Fibroblast of lung (primary cell): ENCODE data around the gene MYEF2. TPM values are rescaled to one million over a fixed set of nuclear protein-coding genes. Genes with fewer than 3 reads are reported as not detected.
A peak's percentile ranks its signal among the peaks of the same experiment; 100 is the strongest.

Experiments used
- DNase-seq, 2 donors: peaks; one replicate each; pipeline versions ENCODE4 v3.0.0 to v3.0.0-alpha.2; 2010; ENCODE audit warnings: low read depth in 2 of 2
- H2AFZ ChIP-seq: 2 replicates; pipeline ENCODE4 v1.5.1; 2012; ENCODE audit warnings: low read length, control low read depth, inconsistent platforms
- H3K27ac ChIP-seq: 2 replicates; pipeline ENCODE4 v1.5.1; 2011; ENCODE audit warnings: low read length, control low read depth; ENCODE audit not compliant: insufficient read depth
- H3K27me3 ChIP-seq: 2 replicates; pipeline ENCODE4 v1.5.1; 2011; ENCODE audit warnings: mild to moderate bottlenecking, low read length; ENCODE audit not compliant: control insufficient read depth, insufficient read depth
- H3K36me3 ChIP-seq: 2 replicates; pipeline ENCODE4 v1.5.1; 2011; ENCODE audit warnings: low read length; ENCODE audit not compliant: control insufficient read depth, insufficient read depth
- H3K4me1 ChIP-seq: 2 replicates; pipeline ENCODE4 v1.5.1; 2011; ENCODE audit warnings: low read length; ENCODE audit not compliant: control insufficient read depth, insufficient read depth; ENCODE audit errors: extremely low read depth
- H3K4me2 ChIP-seq: 2 replicates; pipeline ENCODE4 v1.5.1; 2011; ENCODE audit warnings: low read length, control low read depth; ENCODE audit not compliant: insufficient read depth; ENCODE audit errors: extremely low read depth
- H3K4me3 ChIP-seq, 4 experiments: fragments of 200-600 bp in 1 of 4; sonication (generic) in 1 of 4; replicated peaks in 1 of 4; 2 replicates each; pipeline ENCODE4 v1.5.1; 2011 to 2016; ENCODE audit warnings: low read length in 4 of 4, low read depth in 3 of 4, mild to moderate bottlenecking in 3 of 4, control low read depth in 2 of 4, inconsistent platforms in 1 of 4, mixed read lengths in 1 of 4; ENCODE audit not compliant: insufficient read depth in 1 of 4; ENCODE audit errors: control extremely low read depth in 1 of 4
- H3K79me2 ChIP-seq: 2 replicates; pipeline ENCODE4 v1.5.1; 2012; ENCODE audit warnings: mild to moderate bottlenecking, low read length, inconsistent platforms; ENCODE audit not compliant: control insufficient read depth, insufficient read depth
- H3K9ac ChIP-seq: 2 replicates; pipeline ENCODE4 v1.5.1; 2011; ENCODE audit warnings: mild to moderate bottlenecking, low read length, control low read depth; ENCODE audit not compliant: insufficient read depth
- H3K9me3 ChIP-seq: 2 replicates; pipeline ENCODE4 v1.5.1; 2012; ENCODE audit warnings: low read depth, low read length; ENCODE audit not compliant: control insufficient read depth, insufficient read depth
- H4K20me1 ChIP-seq: 2 replicates; pipeline ENCODE4 v1.5.1; 2011; ENCODE audit warnings: low read length; ENCODE audit not compliant: control insufficient read depth, insufficient read depth; ENCODE audit errors: extremely low read depth
- EZH2 ChIP-seq: IDR thresholded peaks from 2 replicates; pipeline ENCODE4 v1.5.1; 2012; ENCODE audit warnings: low read length, control low read depth, mild to moderate bottlenecking; ENCODE audit errors: missing control alignments
- polyA plus RNA-seq, 2 donors: library from polyadenylated mRNA; depleted of rRNA in 1 of 2; stranded (reverse) in 1 of 2; unstranded in 1 of 2; fragments of >200 nt; gene quantifications; 2 replicates each; pipeline ENCODE4 v1.2.1, GENCODE V29; 2011 to 2012; ENCODE audit warnings: missing spikeins in 1 of 2
- total RNA-seq: library from RNA; depleted of rRNA; stranded (reverse); fragments of >200 nt; gene quantifications from 2 replicates; pipeline ENCODE4 v1.2.1, GENCODE V29; 2014
- TF ChIP-seq, protein P1 (sequence below), 2 donors: IDR thresholded peaks in 1 of 2; conservative IDR thresholded peaks in 1 of 2; 1 replicate in 1 of 2; 2 replicates in 1 of 2; pipeline ENCODE4 v1.5.1; 2011 to 2012; ENCODE audit warnings: low read length in 2 of 2, control low read depth in 1 of 2, inconsistent platforms in 1 of 2, low read depth in 1 of 2, mild to moderate bottlenecking in 1 of 2

Gene MYEF2
- total and polyA plus RNA-seq, 2 donors (not counting 1 experiment from before 2014, with no cell fraction given), result 5.3 to 13.5 TPM

DNA sequence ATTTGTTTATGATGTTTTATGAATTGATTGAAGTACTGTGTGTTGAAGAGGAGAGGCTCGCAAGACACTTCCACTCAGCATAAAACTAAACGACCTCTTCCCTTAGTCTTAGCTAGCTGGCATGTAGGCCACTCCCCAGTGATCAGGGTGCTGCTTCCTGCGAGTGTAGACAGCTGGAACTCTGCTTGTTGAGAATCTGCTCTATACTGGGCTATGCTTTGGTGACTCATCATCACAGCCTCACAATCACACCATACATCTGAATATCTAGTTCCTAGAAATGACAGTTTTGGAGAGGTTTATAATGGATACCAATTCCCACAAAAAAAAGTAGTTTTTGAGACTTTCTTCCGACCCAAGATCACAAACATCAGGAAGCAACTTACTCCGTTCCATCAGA, 58.8 kb downstream of the MYEF2 start:
- Histone ChIP-seq H3K4me2 (no peak overlapping the region), H3K9ac (no peak overlapping the region), H3K9me3 (no peaks in the 10 kb centered on the region), H3K36me3 (no peaks in the 10 kb centered on the region), H3K27ac (no peak overlapping the region), H3K27me3 (peaks cover 3% of the 10 kb centered on the region), H4K20me1 (no peaks in the 10 kb centered on the region), H3K79me2 (no peaks in the 10 kb centered on the region), H3K4me1 (no peaks in the 10 kb centered on the region), H2AFZ (no peak overlapping the region), H3K4me3 (no peak overlapping the region)
- DNase-seq, result peak in 1 of 2 donors; percentile 5
- TF ChIP-seq, protein P1, sequence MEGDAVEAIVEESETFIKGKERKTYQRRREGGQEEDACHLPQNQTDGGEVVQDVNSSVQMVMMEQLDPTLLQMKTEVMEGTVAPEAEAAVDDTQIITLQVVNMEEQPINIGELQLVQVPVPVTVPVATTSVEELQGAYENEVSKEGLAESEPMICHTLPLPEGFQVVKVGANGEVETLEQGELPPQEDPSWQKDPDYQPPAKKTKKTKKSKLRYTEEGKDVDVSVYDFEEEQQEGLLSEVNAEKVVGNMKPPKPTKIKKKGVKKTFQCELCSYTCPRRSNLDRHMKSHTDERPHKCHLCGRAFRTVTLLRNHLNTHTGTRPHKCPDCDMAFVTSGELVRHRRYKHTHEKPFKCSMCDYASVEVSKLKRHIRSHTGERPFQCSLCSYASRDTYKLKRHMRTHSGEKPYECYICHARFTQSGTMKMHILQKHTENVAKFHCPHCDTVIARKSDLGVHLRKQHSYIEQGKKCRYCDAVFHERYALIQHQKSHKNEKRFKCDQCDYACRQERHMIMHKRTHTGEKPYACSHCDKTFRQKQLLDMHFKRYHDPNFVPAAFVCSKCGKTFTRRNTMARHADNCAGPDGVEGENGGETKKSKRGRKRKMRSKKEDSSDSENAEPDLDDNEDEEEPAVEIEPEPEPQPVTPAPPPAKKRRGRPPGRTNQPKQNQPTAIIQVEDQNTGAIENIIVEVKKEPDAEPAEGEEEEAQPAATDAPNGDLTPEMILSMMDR (conservative IDR thresholded peaks at IDR 0.05 in 1 of 2, IDR thresholded peaks at IDR 0.05 in 1 of 2; ENCODE audit: low read depth in 1 of 2, low read length in 2 of 2), result no peak
- no peak for TF ChIP-seq EZH2

DNA sequence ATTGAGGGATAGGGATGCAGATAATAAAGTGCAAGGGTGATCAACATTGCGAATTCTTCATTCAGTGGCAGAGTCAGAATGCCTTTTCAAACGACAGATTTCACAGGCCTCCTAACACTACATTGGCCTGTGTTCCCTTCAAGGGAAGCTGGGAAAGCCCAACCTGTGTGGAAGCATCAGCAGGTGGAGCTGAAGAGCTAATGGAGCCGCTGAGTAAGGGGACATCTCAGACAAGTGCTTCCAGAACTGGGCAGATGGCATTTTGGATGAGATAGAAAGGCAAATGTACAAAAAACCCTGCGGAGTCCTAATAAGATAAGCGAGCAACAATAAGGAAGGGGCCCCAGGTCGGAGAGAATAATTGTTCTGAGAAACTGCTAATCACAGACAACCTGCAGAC, 65.9 kb downstream of the MYEF2 start:
- H3K9me3 ChIP-seq, result no peaks in the 10 kb centered on the region
- H2AFZ ChIP-seq, result no peak overlapping the region
- no peak overlapping the region for H3K27ac ChIP-seq
- TF ChIP-seq, protein P1 (conservative IDR thresholded peaks at IDR 0.05 in 1 of 2, IDR thresholded peaks at IDR 0.05 in 1 of 2; ENCODE audit: low read depth in 1 of 2, low read length in 2 of 2), result peak in 1 of 2 donors; percentile 62
- no peak for TF ChIP-seq EZH2
- no peaks in the 10 kb centered on the region for H3K79me2 ChIP-seq
- no peaks in the 10 kb centered on the region for H3K27me3 ChIP-seq
- H3K9ac ChIP-seq, result no peak overlapping the region
- H3K4me1 ChIP-seq, result no peaks in the 10 kb centered on the region
- H3K4me3 ChIP-seq, result no peak overlapping the region
- no peak overlapping the region for H3K4me2 ChIP-seq
- H4K20me1 ChIP-seq, result no peaks in the 10 kb centered on the region
- H3K36me3 ChIP-seq, result no peaks in the 10 kb centered on the region
- DNase-seq, result peak; percentile 24 to 49

DNA sequence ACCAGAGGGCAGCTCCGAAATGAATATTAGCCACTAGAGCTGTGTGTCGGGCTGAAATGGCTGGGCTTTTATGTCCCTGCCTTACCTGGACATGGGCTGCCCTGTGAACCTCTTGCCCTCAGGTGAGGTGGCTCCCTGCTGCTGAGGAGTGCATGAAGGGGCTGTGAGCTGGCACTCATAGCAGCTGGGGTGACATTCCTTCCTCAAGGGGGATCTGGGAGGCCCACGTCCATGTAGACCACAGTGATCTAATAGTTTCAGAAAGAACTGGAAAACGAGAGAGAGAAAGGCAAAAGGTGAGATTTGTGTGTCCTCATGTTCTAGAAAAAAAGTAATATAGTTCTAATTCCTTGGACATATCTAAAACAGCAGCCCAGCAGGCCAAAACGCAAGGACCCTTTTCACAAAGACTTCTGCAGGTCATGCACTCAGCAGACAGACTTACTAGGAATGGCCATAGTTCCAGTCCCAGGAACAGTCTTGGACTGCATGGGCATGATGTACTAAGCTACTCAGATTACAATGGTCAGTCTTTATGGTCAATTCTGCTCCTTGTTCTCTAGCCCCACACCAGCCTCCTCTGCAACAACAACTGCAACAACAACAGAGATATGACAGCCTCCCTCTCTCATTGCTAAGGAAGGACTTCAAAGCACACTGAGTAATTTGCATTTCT, 68.1 kb downstream of the MYEF2 start:
- H3K4me1 ChIP-seq, result no peaks in the 10 kb centered on the region
- no peak overlapping the region for H3K4me2 ChIP-seq
- no peak overlapping the region for H3K27ac ChIP-seq
- no peaks in the 10 kb centered on the region for H3K9me3 ChIP-seq
- H2AFZ ChIP-seq, result no peak overlapping the region
- H3K27me3 ChIP-seq, result peaks cover 2% of the 10 kb centered on the region
- no peaks in the 10 kb centered on the region for H3K79me2 ChIP-seq
- TF ChIP-seq, protein P1 (conservative IDR thresholded peaks at IDR 0.05 in 1 of 2, IDR thresholded peaks at IDR 0.05 in 1 of 2; ENCODE audit: low read depth in 1 of 2, low read length in 2 of 2), result no peak
- TF ChIP-seq EZH2, result no peak
- H3K9ac ChIP-seq, result no peak overlapping the region
- no peak overlapping the region for H3K4me3 ChIP-seq
- no peaks in the 10 kb centered on the region for H3K36me3 ChIP-seq
- no peaks in the 10 kb centered on the region for H4K20me1 ChIP-seq
- DNase-seq, result no peak
